H1 (cell line): Measurements from ENCODE around the gene LRRTM2. TPM values are rescaled to one million over a fixed set of nuclear protein-coding genes. Genes with fewer than 3 reads are reported as not detected.

Experiments used
- CTCF ChIA-PET: fragments of 300-600 bp; sonication (Branson Sonifier 250); formaldehyde crosslinking; loops from one replicate; lab custom pipeline; 2021; ENCODE audit not compliant: partially characterized antibody; lab: Charles Lee
- POLR2A ChIA-PET: fragments of 300-600 bp; sonication (Branson Sonifier 250); formaldehyde crosslinking; loops from one replicate; lab custom pipeline; 2021; ENCODE audit warnings: inconsistent platforms; ENCODE audit not compliant: partially characterized antibody; lab: Charles Lee
- DNase-seq, 2 experiments: peaks; one replicate each; pipeline versions ENCODE4 v3.0.0 to v3.0.0-alpha.2; 2010 to 2022; ENCODE audit warnings: low spot score in 2 of 2, low read depth in 1 of 2, mixed read lengths in 1 of 2
- FAIRE-seq: peaks from 2 replicates; lab custom pipeline; 2011; peaks lifted over from hg19 to GRCh38; lab: Jason Lieb, UNC
- H2AFZ ChIP-seq: 2 replicates; pipeline ENCODE4 v1.8.1; 2012; ENCODE audit warnings: low read length, inconsistent platforms
- H2AK5ac ChIP-seq: 2 replicates; pipeline ENCODE4 v1.6.1; 2013; ENCODE audit warnings: low read depth, low read length
- H2BK120ac ChIP-seq: replicated peaks from 2 replicates; pipeline ENCODE3; 2013; ENCODE audit warnings: low read depth, low read length, inconsistent platforms
- H2BK12ac ChIP-seq: 2 replicates; pipeline ENCODE4 v1.6.1; 2013; ENCODE audit warnings: low read depth, low read length
- H2BK15ac ChIP-seq: 2 replicates; pipeline ENCODE4 v1.6.1; 2013; ENCODE audit warnings: low read length
- H2BK20ac ChIP-seq: 2 replicates; pipeline ENCODE4 v1.6.1; 2013; ENCODE audit warnings: low read length
- H2BK5ac ChIP-seq: 2 replicates; pipeline ENCODE4 v1.6.1; 2013; ENCODE audit warnings: low read depth, low read length
- H3K14ac ChIP-seq: 2 replicates; pipeline ENCODE4 v1.6.1; 2013; ENCODE audit warnings: inconsistent platforms; ENCODE audit not compliant: insufficient read length
- H3K18ac ChIP-seq: 2 replicates; pipeline ENCODE4 v1.6.1; 2013; ENCODE audit warnings: low read length; ENCODE audit errors: extremely low read depth
- H3K23ac ChIP-seq: 2 replicates; pipeline ENCODE4 v1.6.1; 2013; ENCODE audit warnings: inconsistent platforms; ENCODE audit not compliant: insufficient read length
- H3K23me2 ChIP-seq: 2 replicates; pipeline ENCODE4 v1.6.1; 2013; ENCODE audit warnings: low read depth, low read length
- H3K27ac ChIP-seq: 2 replicates; pipeline ENCODE4 v1.6.1; 2011; ENCODE audit warnings: low read depth, low read length, inconsistent platforms
- H3K27me3 ChIP-seq, 4 experiments: replicated peaks in 1 of 4; 1 replicate in 1 of 4; 2 replicates in 3 of 4; pipeline versions ENCODE4 v1.6.1 to v1.8.1; 2011 to 2013; ENCODE audit warnings: low read length in 3 of 4, mild to moderate bottlenecking in 3 of 4, inconsistent platforms in 2 of 4, mixed read lengths in 2 of 4, moderate library complexity in 1 of 4; ENCODE audit not compliant: control insufficient read depth in 3 of 4, insufficient read depth in 3 of 4; ENCODE audit errors: extremely low read depth in 1 of 4
- H3K36me3 ChIP-seq, 4 experiments: 2 replicates each; pipeline versions ENCODE4 v1.6.1 to v1.8.1; 2011 to 2013; ENCODE audit warnings: mild to moderate bottlenecking in 4 of 4, low read length in 3 of 4, moderate library complexity in 2 of 4, control low read depth in 1 of 4, inconsistent platforms in 1 of 4; ENCODE audit not compliant: insufficient read depth in 4 of 4, control insufficient read depth in 2 of 4
- H3K4ac ChIP-seq: replicated peaks from 2 replicates; pipeline ENCODE3; 2013; ENCODE audit warnings: low read length, low read depth, mixed read lengths, inconsistent platforms; ENCODE audit not compliant: insufficient read length
- H3K4me1 ChIP-seq, 4 experiments: replicated peaks in 1 of 4; 1 replicate in 1 of 4; 2 replicates in 3 of 4; pipeline versions ENCODE4 v1.6.1 to v1.8.1; 2011 to 2013; ENCODE audit warnings: low read length in 3 of 4, inconsistent platforms in 2 of 4, mixed read lengths in 1 of 4; ENCODE audit not compliant: insufficient read depth in 4 of 4, control insufficient read depth in 3 of 4
- H3K4me2 ChIP-seq, 2 experiments: 2 replicates each; pipeline versions ENCODE4 v1.6.1 to v1.8.1; 2011 to 2013; ENCODE audit warnings: low read depth in 2 of 2, low read length in 2 of 2, control low read depth in 1 of 2, inconsistent platforms in 1 of 2, mild to moderate bottlenecking in 1 of 2; ENCODE audit not compliant: insufficient read depth in 1 of 2
- H3K4me3 ChIP-seq, 4 experiments: fragments of 200-600, 300-600 bp in 1 of 4; sonication (generic), shearing (Covaris generic), sonication (Bioruptor Twin) in 1 of 4; 2 replicates each; pipeline versions ENCODE4 v1.5.1 to v1.8.1; 2011 to 2016; ENCODE audit warnings: low read length in 4 of 4, low read depth in 3 of 4, control low read depth in 2 of 4, inconsistent platforms in 2 of 4, mild to moderate bottlenecking in 2 of 4, mixed read lengths in 1 of 4, moderate library complexity in 1 of 4; ENCODE audit not compliant: insufficient read depth in 2 of 4; ENCODE audit errors: extremely low read depth in 1 of 4
- H3K56ac ChIP-seq: replicated peaks from 2 replicates; pipeline ENCODE3; 2013; ENCODE audit warnings: low read depth, mild to moderate bottlenecking, mixed read lengths, low read length, inconsistent platforms; ENCODE audit not compliant: insufficient read length
- H3K79me1 ChIP-seq: 2 replicates; pipeline ENCODE4 v1.6.1; 2013; ENCODE audit warnings: low read depth, low read length, control low read depth
- H3K79me2 ChIP-seq, 2 experiments: 2 replicates each; pipeline versions ENCODE4 v1.6.1 to v1.8.1; 2012 to 2013; ENCODE audit warnings: low read length in 2 of 2, mild to moderate bottlenecking in 2 of 2, inconsistent platforms in 1 of 2; ENCODE audit not compliant: insufficient read depth in 2 of 2, control insufficient read depth in 1 of 2
- H3K9ac ChIP-seq, 4 experiments: replicated peaks in 1 of 4; 1 replicate in 1 of 4; 2 replicates in 3 of 4; pipeline versions ENCODE4 v1.6.1 to v1.8.1; 2011 to 2013; ENCODE audit warnings: low read depth in 3 of 4, low read length in 3 of 4, control low read depth in 2 of 4, mild to moderate bottlenecking in 2 of 4, moderate library complexity in 2 of 4, inconsistent platforms in 1 of 4; ENCODE audit errors: extremely low read depth in 1 of 4
- H3K9me3 ChIP-seq, 2 experiments: 2 replicates each; pipeline versions ENCODE4 v1.6.1 to v1.8.1; 2012 to 2013; ENCODE audit warnings: mild to moderate bottlenecking in 2 of 2, moderate library complexity in 2 of 2, control low read depth in 1 of 2, inconsistent platforms in 1 of 2, low read depth in 1 of 2, low read length in 1 of 2, mixed read lengths in 1 of 2; ENCODE audit not compliant: insufficient read depth in 2 of 2
- H4K20me1 ChIP-seq, 2 experiments: replicated peaks in 1 of 2; 2 replicates each; pipeline versions ENCODE3 to v1.8.1; 2011 to 2013; ENCODE audit warnings: inconsistent platforms in 2 of 2, low read length in 2 of 2, mild to moderate bottlenecking in 1 of 2; ENCODE audit not compliant: insufficient read depth in 2 of 2, control insufficient read depth in 1 of 2
- H4K5ac ChIP-seq: 2 replicates; pipeline ENCODE4 v1.6.1; 2013; ENCODE audit warnings: low read length, low read depth, mixed read lengths, inconsistent platforms; ENCODE audit not compliant: insufficient read length
- H4K8ac ChIP-seq: 2 replicates; pipeline ENCODE4 v1.8.0; 2013; ENCODE audit warnings: mild to moderate bottlenecking, moderate library complexity, low read length, inconsistent platforms; ENCODE audit not compliant: insufficient read depth; ENCODE audit errors: extremely low read depth
- H4K91ac ChIP-seq: replicated peaks from 2 replicates; pipeline ENCODE3; 2013; ENCODE audit warnings: low read length, mixed read lengths, inconsistent platforms; ENCODE audit not compliant: insufficient read length
- CBX5 ChIP-seq: fragments of 300-800, 300-1000 bp; sonication (generic); IDR thresholded peaks from 2 replicates; pipeline ENCODE4 v1.7.1; 2016; ENCODE audit warnings: antibody characterized with exemption, low read length, low read depth
- KDM4A ChIP-seq: IDR thresholded peaks from one replicate; pipeline ENCODE4 v1.7.1; 2012; ENCODE audit warnings: low read depth, mild to moderate bottlenecking, moderate library complexity, low read length, inconsistent platforms; ENCODE audit not compliant: severe bottlenecking
- NANOG ChIP-seq: IDR thresholded peaks from 2 replicates; pipeline ENCODE4 v1.6.1; 2011; ENCODE audit warnings: low read length, low read depth, mild to moderate bottlenecking, inconsistent platforms; ENCODE audit not compliant: insufficient read depth, poor library complexity, severe bottlenecking
- RNF2 ChIP-seq: fragments of 200-900, 300-1000 bp; sonication (generic); IDR thresholded peaks from 2 replicates; pipeline ENCODE4 v1.7.1; 2016; ENCODE audit warnings: borderline replicate concordance, low read depth, mild to moderate bottlenecking, antibody characterized with exemption, low read length; ENCODE audit not compliant: poor library complexity, severe bottlenecking; ENCODE audit errors: missing control alignments
- SIX5 ChIP-seq: IDR thresholded peaks from 2 replicates; pipeline ENCODE4 v1.6.1; 2011; ENCODE audit warnings: mild to moderate bottlenecking, low read depth, low read length
- SP4 ChIP-seq: IDR thresholded peaks from 2 replicates; pipeline ENCODE4 v1.6.1; 2012; ENCODE audit warnings: low read length, inconsistent platforms
- SRF ChIP-seq: IDR thresholded peaks from 2 replicates; pipeline ENCODE4 v1.6.1; 2011; ENCODE audit warnings: mild to moderate bottlenecking, low read depth, low read length, moderate library complexity
- TCF12 ChIP-seq: IDR thresholded peaks from 2 replicates; pipeline ENCODE4 v1.6.1; 2011; ENCODE audit warnings: low read depth, mild to moderate bottlenecking, low read length
- WGBS, 2 experiments: shearing (Covaris generic) in 1 of 2; methylation state at CpG; one replicate each; pipeline versions ENCODE4 v1.1.6 to v1.1.7; 2013 to 2015; ENCODE audit warnings: low lambda C conversion rate in 2 of 2, mixed read lengths in 2 of 2, inconsistent platforms in 1 of 2, low coverage in 1 of 2, missing lambda C conversion rate in 1 of 2; ENCODE audit not compliant: insufficient replicate concordance in 2 of 2, insufficient coverage in 1 of 2, insufficient read length in 1 of 2; ENCODE audit errors: extremely low coverage in 1 of 2, missing lambda C conversion rate in 1 of 2; 5-methylcytosine and 5-hydroxymethylcytosine counted together
- polyA plus RNA-seq, 7 experiments: library from polyadenylated mRNA; depleted of rRNA in 3 of 7; stranded (reverse) in 5 of 7; unstranded in 2 of 7; fragments of >200 nt in 5 of 7; fragments of 200-250 nt in 2 of 7; gene quantifications; 1 replicate in 5 of 7; 2 replicates in 1 of 7; 4 replicates in 1 of 7; pipeline versions ENCODE4 v1.2.1 to v1.2.3, GENCODE V29; 2011 to 2013; ENCODE audit warnings: missing spikeins in 2 of 7, mixed read lengths in 2 of 7
- total RNA-seq: library from RNA; stranded (reverse); fragmentation: NEBNext Ultra II Directional; extraction: Animal tissue kit (Norgen Biotek cat#: 25700); gene quantifications from 2 replicates; pipeline ENCODE4 v1.2.1, GENCODE V29; 2021

Gene LRRTM2
- total and polyA plus RNA-seq, 2 of the 8 experiments (the other 6 are each of a cell fraction or from before 2014, with no cell fraction given): not detected

GRCh38 chr5:138833080-138833479 is 42.1 kb downstream of the LRRTM2 start:
- no peaks in the 10 kb centered on the region for H4K20me1 ChIP-seq
- H4K91ac ChIP-seq: peak overlapping the region; percentile 11
- H2AK5ac ChIP-seq: 0 out of 2 replicates have a peak overlapping the region, but pooled peaks have one; percentile 66
- POLR2A ChIA-PET: interaction anchor here (1.6 kb wide), 1 partner anchor 443 kb away, joined by 4 read pairs; no protein-coding TSS in a partner anchor
- CTCF ChIA-PET: interaction anchor here (1.0 to 4.0 kb wide), 4 partner anchors 8 to 48 kb away, joined by 3 to 25 read pairs (median 4); no protein-coding TSS in a partner anchor
- H3K4me2 ChIP-seq: peak overlapping the region; percentile 15 to 47; a peak in 3 of 4 replicates
- H3K27ac ChIP-seq: no peak overlapping the region
- H3K4ac ChIP-seq: no peak overlapping the region
- no peak overlapping the region for H3K23ac ChIP-seq
- peak overlapping the region in 1 of 4 experiments; percentile 48; a peak in 1 of 8 replicates for H3K4me3 ChIP-seq
- no peak overlapping the region for H3K56ac ChIP-seq
- DNase-seq: no peak
- H2AFZ ChIP-seq: no peak overlapping the region
- no peak overlapping the region for H3K18ac ChIP-seq
- peak overlapping the region; percentile 67 for H4K5ac ChIP-seq
- no peak overlapping the region for H4K8ac ChIP-seq
- H3K23me2 ChIP-seq: no peaks in the 10 kb centered on the region; the same call in 1 of the 2 replicates
- H3K79me2 ChIP-seq: peaks cover 0 to 53% of the 10 kb centered on the region in 2 experiments; a peak in 2 of 4 replicates
- peak overlapping the region; percentile 55; the same call in 1 of the 2 replicates for H2BK12ac ChIP-seq
- H3K14ac ChIP-seq: no peak overlapping the region
- H3K36me3 ChIP-seq: peaks cover 0 to 14% (median 7%) of the 10 kb centered on the region in 4 experiments; a peak in 3 of 8 replicates
- no peak for TF ChIP-seq SRF
- no peak for TF ChIP-seq SP4
- TF ChIP-seq RNF2: no peak
- no peak for TF ChIP-seq SIX5
- TF ChIP-seq KDM4A: no peak
- TF ChIP-seq NANOG: no peak
- no peak for TF ChIP-seq CBX5
- no peak for TF ChIP-seq TCF12
- no peaks in the 10 kb centered on the region for H3K9me3 ChIP-seq
- H2BK15ac ChIP-seq: no peak overlapping the region
- H3K4me1 ChIP-seq: peaks cover 0 to 31% (median 16%) of the 10 kb centered on the region in 4 experiments; a peak in 6 of 7 replicates
- H2BK20ac ChIP-seq: no peak overlapping the region; the same call in 1 of the 2 replicates
- peaks cover 7% of the 10 kb centered on the region; the same call in 1 of the 2 replicates for H3K79me1 ChIP-seq
- peak overlapping the region; percentile 76; the same call in 1 of the 2 replicates for H2BK5ac ChIP-seq
- H3K27me3 ChIP-seq: no peaks in the 10 kb centered on the region
- 7% methylated on average over 2 of the region's 2 CpGs; no CpG with 5 or more reads in 1 of the 2 experiments for whole genome bisulfite sequencing, 2 experiments
- FAIRE-seq: peak; percentile 66
- no peak overlapping the region for H2BK120ac ChIP-seq
- H3K9ac ChIP-seq: no peak overlapping the region
